Measurements from ENCODE around the gene KRT4. TPM values are rescaled to one million over a fixed set of nuclear protein-coding genes. Genes with fewer than 3 reads are reported as not detected.

Gene KRT4
- total RNA-seq, 4 donors from 2014 or later = not detected

DNA sequence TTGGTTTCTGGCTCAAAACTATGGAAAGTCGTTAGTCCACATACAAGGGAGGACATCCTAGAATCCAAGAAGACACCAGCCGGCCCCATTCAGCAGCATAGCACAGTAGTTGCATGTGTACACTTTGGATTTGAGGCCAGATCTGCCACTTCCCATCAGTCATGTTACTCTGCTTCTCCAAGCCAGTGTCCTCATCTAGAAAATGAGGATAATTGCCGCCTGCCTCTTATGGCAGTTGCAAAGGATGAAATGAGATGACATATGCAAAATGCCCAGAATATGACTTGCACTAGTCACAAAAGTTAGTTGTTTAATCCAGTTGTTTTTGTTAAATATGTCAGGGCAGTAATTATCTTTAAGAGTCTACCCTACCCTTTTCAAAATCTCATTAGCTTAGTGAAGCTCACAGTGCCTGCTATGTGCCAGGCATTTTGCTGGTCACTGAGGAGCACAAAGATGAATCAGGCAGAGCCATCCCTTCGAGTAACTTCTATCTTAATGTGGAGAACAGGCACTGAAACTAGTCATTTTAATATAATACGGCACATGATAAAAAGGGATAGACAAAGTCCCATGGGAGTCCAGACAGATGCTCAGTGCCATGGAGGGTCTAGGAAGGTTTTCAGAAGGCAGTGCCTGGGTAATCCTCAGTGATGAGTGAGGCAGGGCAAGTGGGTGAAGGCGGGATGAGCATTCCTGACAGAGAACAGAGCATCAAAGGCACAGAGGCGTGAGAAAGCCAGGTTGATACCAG lies 30.2 kb downstream of the KRT4 start:
- Histone ChIP-seq H3K4me3 (no peak overlapping the region), H3K4me1 (no peaks in the 10 kb centered on the region), H3K36me3 (no peaks in the 10 kb centered on the region), H3K9me3 (no peaks in the 10 kb centered on the region), H3K27ac (no peak overlapping the region), H3K27me3 (peaks cover 0 to 10% of the 10 kb centered on the region in 2 donors)
- no peak for DNase-seq (ENCODE audit: low spot score in 2 of 2)
- WGBS, 2 donors = 77 to 83% methylated on average over 7 of the region's 7 CpGs
- TF ChIP-seq EP300 (IDR thresholded peaks at IDR 0.05) (no peak), POLR2A (IDR thresholded peaks at IDR 0.05) (no peak)
- TF ChIP-seq, protein P1, sequence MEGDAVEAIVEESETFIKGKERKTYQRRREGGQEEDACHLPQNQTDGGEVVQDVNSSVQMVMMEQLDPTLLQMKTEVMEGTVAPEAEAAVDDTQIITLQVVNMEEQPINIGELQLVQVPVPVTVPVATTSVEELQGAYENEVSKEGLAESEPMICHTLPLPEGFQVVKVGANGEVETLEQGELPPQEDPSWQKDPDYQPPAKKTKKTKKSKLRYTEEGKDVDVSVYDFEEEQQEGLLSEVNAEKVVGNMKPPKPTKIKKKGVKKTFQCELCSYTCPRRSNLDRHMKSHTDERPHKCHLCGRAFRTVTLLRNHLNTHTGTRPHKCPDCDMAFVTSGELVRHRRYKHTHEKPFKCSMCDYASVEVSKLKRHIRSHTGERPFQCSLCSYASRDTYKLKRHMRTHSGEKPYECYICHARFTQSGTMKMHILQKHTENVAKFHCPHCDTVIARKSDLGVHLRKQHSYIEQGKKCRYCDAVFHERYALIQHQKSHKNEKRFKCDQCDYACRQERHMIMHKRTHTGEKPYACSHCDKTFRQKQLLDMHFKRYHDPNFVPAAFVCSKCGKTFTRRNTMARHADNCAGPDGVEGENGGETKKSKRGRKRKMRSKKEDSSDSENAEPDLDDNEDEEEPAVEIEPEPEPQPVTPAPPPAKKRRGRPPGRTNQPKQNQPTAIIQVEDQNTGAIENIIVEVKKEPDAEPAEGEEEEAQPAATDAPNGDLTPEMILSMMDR (IDR thresholded peaks at IDR 0.05) = no peak

DNA sequence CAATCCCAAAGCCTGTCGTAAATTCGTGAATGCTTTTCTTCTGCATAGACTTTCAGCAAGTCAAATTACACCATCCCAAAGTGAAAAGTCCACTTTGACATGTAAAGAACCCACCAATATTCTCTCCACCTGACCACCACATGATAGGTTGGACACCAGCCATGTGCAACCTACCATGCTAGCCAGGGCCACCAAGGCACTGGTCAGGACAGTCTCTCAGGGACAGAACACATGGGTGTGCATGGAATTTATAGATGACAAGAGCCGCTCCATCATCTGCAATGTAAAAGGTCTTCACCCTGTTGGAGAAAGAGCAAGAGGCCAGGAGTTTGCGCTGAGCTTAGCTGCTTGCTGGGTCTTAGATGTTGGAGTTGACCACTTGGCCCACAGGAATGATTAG lies 31.4 kb downstream of the KRT4 start:
- Histone ChIP-seq H3K9me3 (no peaks in the 10 kb centered on the region), H3K27ac (no peak overlapping the region), H3K27me3 (peaks cover 0 to 6% of the 10 kb centered on the region in 2 donors), H3K4me1 (no peaks in the 10 kb centered on the region), H3K36me3 (no peaks in the 10 kb centered on the region), H3K4me3 (no peak overlapping the region)
- WGBS, 2 donors = 92 to 98% methylated on average over 4 of the region's 4 CpGs
- no peak for DNase-seq (ENCODE audit: low spot score in 2 of 2)
- TF ChIP-seq, protein P1 (IDR thresholded peaks at IDR 0.05) = no peak

DNA sequence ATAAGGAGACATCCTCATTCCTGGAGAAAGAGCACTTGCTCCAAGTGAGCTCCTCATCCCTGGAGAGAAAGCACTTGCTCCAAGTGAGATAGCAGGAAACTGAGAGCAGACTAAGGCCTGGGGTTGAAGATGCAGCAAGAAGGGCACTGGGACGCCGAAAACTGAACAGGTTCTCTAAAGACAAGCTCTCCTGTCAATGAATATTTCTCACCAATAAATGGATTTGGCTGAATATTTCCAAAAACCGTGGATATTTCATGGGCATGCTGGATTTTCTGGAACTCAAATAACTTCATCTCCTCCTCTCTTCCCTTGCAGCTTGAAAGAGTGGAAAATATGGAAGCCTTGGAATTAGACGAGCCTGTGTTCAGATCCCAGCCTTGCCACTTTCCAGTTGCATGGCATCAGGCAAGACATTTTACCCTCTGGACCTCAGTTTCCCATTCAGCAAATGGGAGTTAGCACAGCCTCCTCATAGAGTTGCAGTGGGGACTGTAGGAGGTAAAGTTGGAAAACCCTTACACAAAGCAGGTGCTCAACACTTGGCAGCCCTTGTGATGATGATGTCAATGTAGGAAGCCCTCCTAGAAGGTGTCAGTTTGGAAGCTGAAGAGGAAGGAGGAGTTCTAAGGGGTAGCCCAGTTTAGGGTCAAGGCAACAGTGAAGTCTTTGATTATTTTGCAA lies 32.4 kb downstream of the KRT4 start:
- H3K4me3 ChIP-seq = no peak overlapping the region
- DNase-seq (ENCODE audit: low spot score in 2 of 2) = no peak
- H3K27ac ChIP-seq = no peak overlapping the region
- no peaks in the 10 kb centered on the region for H3K36me3 ChIP-seq
- TF ChIP-seq, protein P1 (IDR thresholded peaks at IDR 0.05) = no peak
- TF ChIP-seq EP300 (IDR thresholded peaks at IDR 0.05) (no peak), POLR2A (IDR thresholded peaks at IDR 0.05) (no peak)
- WGBS, 2 donors = 75 to 77% methylated on average over 4 of the region's 4 CpGs
- no peaks in the 10 kb centered on the region for H3K9me3 ChIP-seq
- no peaks in the 10 kb centered on the region for H3K4me1 ChIP-seq
- peaks cover 0 to 6% of the 10 kb centered on the region in 2 donors for H3K27me3 ChIP-seq

DNA sequence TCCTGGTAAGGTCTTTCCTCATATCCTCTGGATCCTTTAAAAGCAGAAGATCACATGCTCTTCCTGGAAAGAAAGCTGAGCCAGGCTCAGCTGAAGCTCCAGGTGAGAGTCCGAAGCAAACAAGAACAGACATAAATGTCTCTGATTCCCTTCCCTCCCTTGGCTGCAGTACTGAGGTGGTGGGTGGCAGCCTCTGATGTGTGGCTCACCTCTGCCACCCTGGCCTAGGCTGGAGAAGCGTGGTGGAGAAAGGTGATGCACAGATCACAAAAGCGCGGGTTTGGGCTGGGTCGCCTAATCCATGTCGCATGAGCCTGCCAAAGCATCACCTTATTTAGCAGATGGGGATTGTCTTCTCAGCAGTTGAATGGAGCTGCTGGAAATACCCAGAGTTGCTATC lies 34.0 kb downstream of the KRT4 start:
- no peak overlapping the region for H3K27ac ChIP-seq
- TF ChIP-seq POLR2A (IDR thresholded peaks at IDR 0.05) (no peak), EP300 (IDR thresholded peaks at IDR 0.05) (no peak)
- TF ChIP-seq, protein P1 (IDR thresholded peaks at IDR 0.05) = no peak
- H3K4me3 ChIP-seq = no peak overlapping the region
- no peaks in the 10 kb centered on the region for H3K9me3 ChIP-seq
- 87 to 89% methylated on average over 6 of the region's 6 CpGs for WGBS, 2 donors
- DNase-seq (ENCODE audit: low spot score in 2 of 2) = no peak
- H3K4me1 ChIP-seq = no peaks in the 10 kb centered on the region
- no peaks in the 10 kb centered on the region for H3K36me3 ChIP-seq
- peaks cover 0 to 6% of the 10 kb centered on the region in 2 donors for H3K27me3 ChIP-seq

DNA sequence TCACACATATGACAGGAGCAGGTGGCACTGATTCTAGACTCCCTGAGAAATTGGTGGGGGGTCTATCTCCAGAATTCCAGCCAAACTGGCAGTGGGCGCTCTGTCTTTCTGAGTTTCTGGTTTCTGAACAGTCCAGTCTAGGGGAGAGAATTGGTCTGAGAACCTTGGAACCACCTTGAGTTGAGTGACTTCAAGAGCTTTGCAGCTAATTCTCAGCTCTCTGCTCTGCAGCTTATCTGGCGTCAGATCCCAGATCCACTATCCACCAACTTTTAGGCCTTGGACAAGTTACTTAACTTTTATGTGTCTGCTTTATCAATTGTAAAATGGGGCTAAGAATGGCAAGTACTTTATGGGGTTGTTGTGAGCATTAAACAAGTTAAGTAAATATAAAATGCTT lies 35.1 kb downstream of the KRT4 start:
- Histone ChIP-seq H3K27me3 (peaks cover 0 to 6% of the 10 kb centered on the region in 2 donors), H3K9me3 (no peaks in the 10 kb centered on the region), H3K4me1 (no peaks in the 10 kb centered on the region), H3K36me3 (no peaks in the 10 kb centered on the region), H3K27ac (no peak overlapping the region), H3K4me3 (no peak overlapping the region)
- WGBS, 2 donors = 76 to 97% methylated on average over 2 of the region's 2 CpGs
- DNase-seq (ENCODE audit: low spot score in 2 of 2) = no peak
- TF ChIP-seq, protein P1 (IDR thresholded peaks at IDR 0.05) = no peak
- TF ChIP-seq EP300 (IDR thresholded peaks at IDR 0.05) (no peak), POLR2A (IDR thresholded peaks at IDR 0.05) (no peak)

Data from tibial nerve (tissue), 4 donors.